22Rv1 (cell line): ENCODE data around the gene ALPP.
"Not testable (repeated sequence)": the region's sequence is repeated elsewhere in the genome, so short reads cannot be mapped to it uniquely, and the experiment has no call there.

ENCODE experiments used
- H3K27ac ChIP-seq: fragments of 450-650 bp; 2 replicates; pipeline ENCODE4 v1.5.1; 2017
- CTCF ChIP-seq: fragments of 450-650 bp; IDR thresholded peaks from 2 replicates; pipeline ENCODE4 v1.5.1; 2017; ENCODE audit warnings: mild to moderate bottlenecking
- ZFX ChIP-seq: fragments of 450-650 bp; IDR thresholded peaks from 2 replicates; pipeline ENCODE4 v1.6.1; 2017; ENCODE audit warnings: antibody characterized with exemption, borderline replicate concordance

The ALPP gene

GRCh38 chr2:232377319-232377718 lies 1.2 kb upstream of the ALPP start:
- TF ChIP-seq ZFX = no peak
- no peak for TF ChIP-seq CTCF
- no peak overlapping the region for H3K27ac ChIP-seq

- no peak overlapping the region for H3K27ac ChIP-seq
- no peak for TF ChIP-seq ZFX
- no peak for TF ChIP-seq CTCF
Observed at GRCh38 chr2:232377841-232378734, 463 bp upstream of the ALPP start.

- not testable (repeated sequence) for H3K27ac ChIP-seq
Observed at GRCh38 chr2:232379610-232380590, 1.3 kb downstream of the ALPP start.

GRCh38 chr2:232381204-232382031 lies 2.9 kb downstream of the ALPP start:
- TF ChIP-seq CTCF = peak; percentile 19; the same call in 1 of the 2 replicates

GRCh38 chr2:232382331-232383225 lies 4.0 kb downstream of the ALPP start:
- H3K27ac ChIP-seq = no peak overlapping the region
- TF ChIP-seq ZFX (no peak), CTCF (no peak)

More at GRCh38 chr2:232381204-232382031, 2.9 kb downstream of the ALPP start:
- H3K27ac ChIP-seq = not testable (repeated sequence)

- no peak overlapping the region for H3K27ac ChIP-seq
Observed at GRCh38 chr2:232384466-232384865, 5.9 kb downstream of the ALPP start.

GRCh38 chr2:232385058-232385457 lies 6.5 kb downstream of the ALPP start:
- H3K27ac ChIP-seq = not testable (repeated sequence)

More at GRCh38 chr2:232384466-232384865, 5.9 kb downstream of the ALPP start:
- no peak for TF ChIP-seq CTCF
- TF ChIP-seq ZFX = no peak
